Measurements from ENCODE around the gene PCDHB15.

GRCh38 chr5:141250576-141250975, 5.4 kb downstream of the PCDHB15 start:
- TF ChIP-seq CTCF (IDR thresholded peaks at IDR 0.05) (no peak), POLR2A (IDR thresholded peaks at IDR 0.05) (no peak)

Data from testis (tissue), 2 donors.